Uterus (tissue), 4 donors: ENCODE results near the gene KCNMA1. TPM values are rescaled to one million over a fixed set of nuclear protein-coding genes. Genes with fewer than 3 reads are reported as not detected.

Source experiments
- DNase-seq, 2 donors: peaks; one replicate each; pipeline ENCODE4 v3.0.0-alpha.2; 2019 to 2020
- H3K27ac ChIP-seq, 2 donors: fragments of 200-600 bp; sonication (generic); 1 replicate in 1 of 2; 2 replicates in 1 of 2; pipeline ENCODE4 v1.5.1; 2016 to 2018
- H3K27me3 ChIP-seq, 2 donors: fragments of 200-600 bp; sonication (generic); one replicate each; pipeline ENCODE4 v1.5.1; 2018 to 2019; ENCODE audit warnings: control low read depth in 1 of 2
- H3K36me3 ChIP-seq, 2 donors: fragments of 200-600 bp; sonication (generic); one replicate each; pipeline ENCODE4 v1.5.1; 2019; ENCODE audit warnings: control low read depth in 1 of 2
- H3K4me1 ChIP-seq, 2 donors: fragments of 200-600 bp; sonication (generic); one replicate each; pipeline ENCODE4 v1.5.1; 2018 to 2019; ENCODE audit warnings: control low read depth in 1 of 2
- H3K4me3 ChIP-seq, 2 donors: fragments of 200-600 bp; sonication (generic); 1 replicate in 1 of 2; 2 replicates in 1 of 2; pipeline ENCODE4 v1.5.1; 2018 to 2019; ENCODE audit warnings: mild to moderate bottlenecking in 1 of 2
- H3K9me3 ChIP-seq, 2 donors: fragments of 200-600 bp; sonication (generic); one replicate each; pipeline ENCODE4 v1.5.1; 2019; ENCODE audit warnings: control low read depth in 1 of 2
- POLR2A ChIP-seq, 2 donors: fragments of 450-650 bp; IDR thresholded peaks; one replicate each; pipeline ENCODE4 v1.6.1; 2016; ENCODE audit warnings: antibody characterized with exemption in 2 of 2, mild to moderate bottlenecking in 1 of 2, moderate library complexity in 1 of 2
- intact Hi-C: fragments of 100-400 bp; cut with DNase I; formaldehyde crosslinking; loops from one replicate; pipeline ENCODE4 v1.15.1; 2023; ENCODE audit warnings: low total_unique reads
- total RNA-seq, 4 donors: library from RNA; depleted of rRNA in 3 of 4; stranded (reverse); fragments of >200 nt in 3 of 4; gene quantifications; one replicate each; pipeline versions ENCODE4 v1.1.0 to v1.2.4, GENCODE V29; 2014 to 2023
- TF ChIP-seq, protein P1 (sequence below), 4 experiments: fragments of 200-600 bp in 2 of 4; fragments of 450-650 bp in 2 of 4; sonication (generic) in 2 of 4; IDR thresholded peaks; one replicate each; pipeline ENCODE4 v1.5.1; 2016 to 2019; ENCODE audit warnings: antibody characterized with exemption in 4 of 4, mild to moderate bottlenecking in 2 of 4, moderate library complexity in 1 of 4
- donor health status: DM: yes; HTN: yes; CAD: no.

KCNMA1 gene
- total RNA-seq, 4 donors from 2014 or later: 86.2 to 236 (median 164) TPM

- Histone ChIP-seq H3K4me1 (no peaks in the 10 kb centered on the region), H3K36me3 (no peaks in the 10 kb centered on the region), H3K9me3 (no peaks in the 10 kb centered on the region), H3K27ac (no peak overlapping the region), H3K27me3 (no peaks in the 10 kb centered on the region), H3K4me3 (no peak overlapping the region)
- no peak for DNase-seq
- TF ChIP-seq POLR2A (IDR thresholded peaks at IDR 0.05): no peak
- TF ChIP-seq, protein P1, sequence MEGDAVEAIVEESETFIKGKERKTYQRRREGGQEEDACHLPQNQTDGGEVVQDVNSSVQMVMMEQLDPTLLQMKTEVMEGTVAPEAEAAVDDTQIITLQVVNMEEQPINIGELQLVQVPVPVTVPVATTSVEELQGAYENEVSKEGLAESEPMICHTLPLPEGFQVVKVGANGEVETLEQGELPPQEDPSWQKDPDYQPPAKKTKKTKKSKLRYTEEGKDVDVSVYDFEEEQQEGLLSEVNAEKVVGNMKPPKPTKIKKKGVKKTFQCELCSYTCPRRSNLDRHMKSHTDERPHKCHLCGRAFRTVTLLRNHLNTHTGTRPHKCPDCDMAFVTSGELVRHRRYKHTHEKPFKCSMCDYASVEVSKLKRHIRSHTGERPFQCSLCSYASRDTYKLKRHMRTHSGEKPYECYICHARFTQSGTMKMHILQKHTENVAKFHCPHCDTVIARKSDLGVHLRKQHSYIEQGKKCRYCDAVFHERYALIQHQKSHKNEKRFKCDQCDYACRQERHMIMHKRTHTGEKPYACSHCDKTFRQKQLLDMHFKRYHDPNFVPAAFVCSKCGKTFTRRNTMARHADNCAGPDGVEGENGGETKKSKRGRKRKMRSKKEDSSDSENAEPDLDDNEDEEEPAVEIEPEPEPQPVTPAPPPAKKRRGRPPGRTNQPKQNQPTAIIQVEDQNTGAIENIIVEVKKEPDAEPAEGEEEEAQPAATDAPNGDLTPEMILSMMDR (IDR thresholded peaks at IDR 0.05): no peak
- intact Hi-C loops: no loop called here
Measured at GRCh38 chr10:77317221-77317620, 320.4 kb downstream of the KCNMA1 start.

DNA sequence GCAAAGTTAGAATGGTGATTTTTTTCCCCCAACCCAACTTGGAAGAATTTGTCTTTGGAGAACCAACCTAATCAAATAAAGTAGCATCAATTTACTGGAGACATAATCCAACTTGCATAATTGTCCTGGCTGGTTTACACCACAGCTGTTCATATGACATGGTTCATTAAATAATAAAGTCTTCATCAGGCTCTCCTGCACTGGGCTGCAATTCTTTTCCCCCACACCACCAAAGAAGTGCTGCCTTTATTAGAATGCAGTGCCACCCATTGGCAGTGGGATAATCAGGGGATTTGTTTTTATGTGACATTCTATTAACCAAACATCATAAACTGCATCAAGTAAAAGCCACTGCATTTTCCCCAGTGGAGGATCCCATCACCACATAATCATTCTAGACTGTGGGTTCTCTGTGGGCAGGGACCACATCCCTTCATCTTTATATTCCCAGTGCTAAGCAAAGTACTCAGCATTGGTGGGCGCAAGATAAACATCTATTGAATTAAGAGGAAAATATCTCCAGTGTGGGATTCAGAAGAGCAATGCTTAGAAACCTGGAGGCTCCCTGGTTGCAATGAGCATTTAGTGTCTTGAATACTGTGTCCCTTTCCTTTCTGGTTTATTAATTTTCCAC, 322.0 kb downstream of the KCNMA1 start:
- TF ChIP-seq, protein P1 (IDR thresholded peaks at IDR 0.05): no peak
- TF ChIP-seq POLR2A (IDR thresholded peaks at IDR 0.05): no peak
- Histone ChIP-seq H3K4me1 (no peaks in the 10 kb centered on the region), H3K27me3 (no peaks in the 10 kb centered on the region), H3K27ac (no peak overlapping the region), H3K4me3 (no peak overlapping the region), H3K36me3 (no peaks in the 10 kb centered on the region), H3K9me3 (no peaks in the 10 kb centered on the region)
- intact Hi-C loops: no loop called here
- no peak for DNase-seq

DNA sequence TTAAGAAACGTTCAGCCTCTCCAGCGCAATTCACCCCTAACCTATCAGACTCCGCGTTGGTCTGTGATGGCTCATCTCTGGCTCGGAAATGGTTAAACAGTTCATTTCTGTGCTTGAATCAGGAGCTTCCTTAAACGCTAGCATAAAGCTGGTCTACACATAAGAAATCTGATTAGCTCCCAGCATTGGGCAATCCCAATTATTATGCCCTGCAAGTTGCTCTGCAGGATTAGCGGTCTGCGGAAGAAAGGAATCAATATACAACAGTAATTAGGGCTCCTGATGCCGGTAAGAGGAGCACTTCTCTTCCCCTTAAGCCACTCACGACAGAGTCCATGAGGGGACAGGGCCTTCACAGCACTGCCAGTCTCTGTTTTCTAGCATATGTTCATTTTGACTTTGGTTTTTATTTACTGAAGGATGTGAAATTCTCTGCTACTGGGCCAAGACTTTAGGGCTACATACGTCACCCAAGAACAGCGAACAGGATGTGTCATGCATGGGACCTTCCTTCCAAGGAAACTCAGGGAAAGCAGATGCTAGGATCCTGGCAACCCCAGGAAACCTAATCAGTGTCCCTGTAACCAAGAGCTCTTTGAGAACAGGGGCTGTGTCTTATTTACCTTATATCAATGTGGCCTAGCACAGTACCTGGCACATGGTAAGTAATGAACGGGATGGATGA, 324.4 kb downstream of the KCNMA1 start:
- Histone ChIP-seq H3K4me3 (no peak overlapping the region), H3K27ac (peak overlapping the region in 1 of 2 donors; percentile 54), H3K36me3 (no peaks in the 10 kb centered on the region), H3K9me3 (no peaks in the 10 kb centered on the region), H3K27me3 (no peaks in the 10 kb centered on the region), H3K4me1 (peaks cover 0 to 3% of the 10 kb centered on the region in 2 donors)
- no peak for DNase-seq
- intact Hi-C loops: no loop called here
- TF ChIP-seq, protein P1 (IDR thresholded peaks at IDR 0.05): no peak
- TF ChIP-seq POLR2A (IDR thresholded peaks at IDR 0.05): no peak

- H3K4me1 ChIP-seq: peaks cover 0 to 3% of the 10 kb centered on the region in 2 donors
- H3K9me3 ChIP-seq: no peaks in the 10 kb centered on the region
- intact Hi-C loops: no loop called here
- DNase-seq: no peak
- H3K36me3 ChIP-seq: no peaks in the 10 kb centered on the region
- no peak overlapping the region for H3K4me3 ChIP-seq
- no peaks in the 10 kb centered on the region for H3K27me3 ChIP-seq
- peak overlapping the region; percentile 54 to 57 for H3K27ac ChIP-seq
- TF ChIP-seq POLR2A (IDR thresholded peaks at IDR 0.05): no peak
- TF ChIP-seq, protein P1 (IDR thresholded peaks at IDR 0.05): no peak
Measured at GRCh38 chr10:77311186-77311585, 326.4 kb downstream of the KCNMA1 start.

GRCh38 chr10:77310288-77310840, 327.2 kb downstream of the KCNMA1 start:
- no peaks in the 10 kb centered on the region for H3K27me3 ChIP-seq
- H3K9me3 ChIP-seq: no peaks in the 10 kb centered on the region
- no peak overlapping the region for H3K4me3 ChIP-seq
- H3K27ac ChIP-seq: peak overlapping the region; percentile 54 to 57
- no peaks in the 10 kb centered on the region for H3K36me3 ChIP-seq
- intact Hi-C loops: no loop called here
- TF ChIP-seq, protein P1 (IDR thresholded peaks at IDR 0.05): no peak
- TF ChIP-seq POLR2A (IDR thresholded peaks at IDR 0.05): no peak
- DNase-seq: no peak
- peaks cover 0 to 3% of the 10 kb centered on the region in 2 donors for H3K4me1 ChIP-seq
